SK-N-SH treated with all-trans-retinoic acid at 6 μM for 48 hours (cell line): ENCODE results near the gene BRI3BP.

Experiments
- ATAC-seq: fragments of 200-7000 bp; cut with Tn5 transposase; 3 replicates; pipeline ENCODE4 v1.9.1; 2020; ENCODE audit warnings: mild to moderate bottlenecking, moderate library complexity
- ARNTL ChIP-seq: fragments of 450-650 bp; formaldehyde crosslinking; IDR thresholded peaks from 2 replicates; pipeline ENCODE4 v1.5.0; 2020; ENCODE audit warnings: low read depth, mild to moderate bottlenecking, moderate library complexity, borderline replicate concordance
- BACH2 ChIP-seq: fragments of 250-450 bp; sonication (Bioruptor Pico); IDR thresholded peaks from 2 replicates; pipeline ENCODE4 v1.9.0; 2021; ENCODE audit warnings: mild to moderate bottlenecking, borderline replicate concordance
- CSDC2 ChIP-seq: fragments of 250-450 bp; sonication (Bioruptor Pico); IDR thresholded peaks from 2 replicates; pipeline ENCODE4 v1.5.0; 2020; ENCODE audit warnings: mild to moderate bottlenecking, moderate library complexity
- ESRRG ChIP-seq: fragments of 250-450 bp; sonication (Bioruptor Pico); IDR thresholded peaks from 2 replicates; pipeline ENCODE4 v1.6.1; 2021; ENCODE audit warnings: mild to moderate bottlenecking
- GLIS3 ChIP-seq: fragments of 250-450 bp; sonication (Bioruptor Pico); IDR thresholded peaks from 2 replicates; pipeline ENCODE4 v1.5.0; 2020; ENCODE audit warnings: mild to moderate bottlenecking, moderate library complexity
- PPARA ChIP-seq: fragments of 250-450 bp; sonication (Bioruptor Pico); IDR thresholded peaks from 2 replicates; pipeline ENCODE4 v1.5.0; 2020; ENCODE audit warnings: mild to moderate bottlenecking, borderline replicate concordance
- SNAI2 ChIP-seq: fragments of 250-450 bp; sonication (Bioruptor Pico); IDR thresholded peaks from 2 replicates; pipeline ENCODE4 v1.5.0; 2020; ENCODE audit warnings: mild to moderate bottlenecking, moderate library complexity
- TCF4 ChIP-seq: fragments of 250-450 bp; sonication (Bioruptor Pico); IDR thresholded peaks from 2 replicates; pipeline ENCODE4 v1.8.0; 2021; ENCODE audit warnings: mild to moderate bottlenecking, moderate library complexity, borderline replicate concordance
- TOX ChIP-seq: fragments of 250-450 bp; sonication (Bioruptor Pico); IDR thresholded peaks from 2 replicates; pipeline ENCODE4 v1.8.0; 2021; ENCODE audit warnings: mild to moderate bottlenecking, moderate library complexity, borderline replicate concordance
- ZC3H10 ChIP-seq: fragments of 250-450 bp; sonication (Bioruptor Pico); IDR thresholded peaks from 2 replicates; pipeline ENCODE4 v1.5.1; 2021; ENCODE audit warnings: mild to moderate bottlenecking, moderate library complexity
- ZFP30 ChIP-seq: fragments of 450-650 bp; formaldehyde crosslinking; IDR thresholded peaks from 2 replicates; pipeline ENCODE4 v1.5.0; 2022; ENCODE audit warnings: mild to moderate bottlenecking, moderate library complexity
- ZNF565 ChIP-seq: fragments of 450-650 bp; formaldehyde crosslinking; conservative IDR thresholded peaks from 2 replicates; pipeline ENCODE4 v1.5.0; 2020; ENCODE audit warnings: low read depth, mild to moderate bottlenecking, moderate library complexity
- ZNF70 ChIP-seq: fragments of 450-650 bp; formaldehyde crosslinking; IDR thresholded peaks from 2 replicates; pipeline ENCODE4 v1.5.0; 2020; ENCODE audit warnings: mild to moderate bottlenecking, moderate library complexity
- ZNF8 ChIP-seq: fragments of 450-650 bp; formaldehyde crosslinking; IDR thresholded peaks from 2 replicates; pipeline ENCODE4 v1.5.0; 2020; ENCODE audit warnings: mild to moderate bottlenecking, moderate library complexity
- TF ChIP-seq, protein P1 (sequence below): fragments of 250-450 bp; sonication (Bioruptor Pico); IDR thresholded peaks from 2 replicates; pipeline ENCODE4 v1.5.0; 2020; ENCODE audit warnings: mild to moderate bottlenecking, moderate library complexity
- TF ChIP-seq, protein P2 (sequence below): fragments of 250-450 bp; sonication (Bioruptor Pico); IDR thresholded peaks from 2 replicates; pipeline ENCODE4 v1.5.1; 2021; ENCODE audit warnings: mild to moderate bottlenecking, moderate library complexity
- TF ChIP-seq, protein P3 (sequence below): fragments of 250-450 bp; sonication (Bioruptor Pico); IDR thresholded peaks from 2 replicates; pipeline ENCODE4 v1.5.1; 2020; ENCODE audit warnings: low read depth, mild to moderate bottlenecking, moderate library complexity
- TF ChIP-seq, protein P4 (sequence below): fragments of 250-450 bp; sonication (Bioruptor Pico); IDR thresholded peaks from 2 replicates; pipeline ENCODE4 v1.8.0; 2020; ENCODE audit warnings: mild to moderate bottlenecking, moderate library complexity, borderline replicate concordance
- TF ChIP-seq, protein P5 (sequence below): fragments of 250-450 bp; sonication (Bioruptor Pico); IDR thresholded peaks from 2 replicates; pipeline ENCODE4 v1.8.0; 2021; ENCODE audit warnings: low read depth, mild to moderate bottlenecking, moderate library complexity, borderline replicate concordance

Gene BRI3BP

DNA sequence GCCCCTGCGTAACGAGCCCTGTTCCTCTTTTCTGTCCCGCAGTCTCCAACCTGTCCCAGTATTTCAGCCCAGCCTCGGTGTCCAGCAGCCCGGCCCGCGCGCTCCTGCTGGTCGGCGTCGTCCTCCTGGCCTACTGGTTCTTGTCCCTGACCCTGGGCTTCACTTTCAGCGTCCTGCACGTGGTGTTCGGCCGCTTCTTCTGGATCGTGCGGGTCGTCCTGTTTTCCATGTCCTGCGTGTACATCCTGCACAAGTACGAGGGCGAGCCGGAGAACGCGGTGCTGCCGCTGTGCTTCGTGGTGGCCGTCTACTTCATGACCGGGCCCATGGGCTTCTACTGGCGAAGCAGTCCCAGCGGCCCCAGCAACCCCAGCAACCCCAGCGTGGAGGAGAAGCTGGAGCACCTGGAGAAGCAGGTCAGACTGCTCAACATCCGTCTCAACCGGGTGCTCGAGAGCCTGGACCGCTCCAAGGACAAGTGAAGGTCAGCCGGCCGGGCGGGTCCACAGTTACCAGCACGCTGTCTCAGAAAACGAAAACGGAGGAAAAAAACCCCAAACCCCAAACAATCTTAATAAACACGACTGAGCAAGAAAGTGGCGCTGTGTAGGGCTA lies 31.6 kb downstream of the BRI3BP start (continued):
- TF ChIP-seq, protein P1, sequence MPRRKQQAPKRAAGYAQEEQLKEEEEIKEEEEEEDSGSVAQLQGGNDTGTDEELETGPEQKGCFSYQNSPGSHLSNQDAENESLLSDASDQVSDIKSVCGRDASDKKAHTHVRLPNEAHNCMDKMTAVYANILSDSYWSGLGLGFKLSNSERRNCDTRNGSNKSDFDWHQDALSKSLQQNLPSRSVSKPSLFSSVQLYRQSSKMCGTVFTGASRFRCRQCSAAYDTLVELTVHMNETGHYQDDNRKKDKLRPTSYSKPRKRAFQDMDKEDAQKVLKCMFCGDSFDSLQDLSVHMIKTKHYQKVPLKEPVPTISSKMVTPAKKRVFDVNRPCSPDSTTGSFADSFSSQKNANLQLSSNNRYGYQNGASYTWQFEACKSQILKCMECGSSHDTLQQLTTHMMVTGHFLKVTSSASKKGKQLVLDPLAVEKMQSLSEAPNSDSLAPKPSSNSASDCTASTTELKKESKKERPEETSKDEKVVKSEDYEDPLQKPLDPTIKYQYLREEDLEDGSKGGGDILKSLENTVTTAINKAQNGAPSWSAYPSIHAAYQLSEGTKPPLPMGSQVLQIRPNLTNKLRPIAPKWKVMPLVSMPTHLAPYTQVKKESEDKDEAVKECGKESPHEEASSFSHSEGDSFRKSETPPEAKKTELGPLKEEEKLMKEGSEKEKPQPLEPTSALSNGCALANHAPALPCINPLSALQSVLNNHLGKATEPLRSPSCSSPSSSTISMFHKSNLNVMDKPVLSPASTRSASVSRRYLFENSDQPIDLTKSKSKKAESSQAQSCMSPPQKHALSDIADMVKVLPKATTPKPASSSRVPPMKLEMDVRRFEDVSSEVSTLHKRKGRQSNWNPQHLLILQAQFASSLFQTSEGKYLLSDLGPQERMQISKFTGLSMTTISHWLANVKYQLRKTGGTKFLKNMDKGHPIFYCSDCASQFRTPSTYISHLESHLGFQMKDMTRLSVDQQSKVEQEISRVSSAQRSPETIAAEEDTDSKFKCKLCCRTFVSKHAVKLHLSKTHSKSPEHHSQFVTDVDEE (CRISPR knock-in tag): no peak
- TF ChIP-seq CSDC2 (CRISPR knock-in tag) (no peak), PPARA (no peak), TOX (no peak)

DNA sequence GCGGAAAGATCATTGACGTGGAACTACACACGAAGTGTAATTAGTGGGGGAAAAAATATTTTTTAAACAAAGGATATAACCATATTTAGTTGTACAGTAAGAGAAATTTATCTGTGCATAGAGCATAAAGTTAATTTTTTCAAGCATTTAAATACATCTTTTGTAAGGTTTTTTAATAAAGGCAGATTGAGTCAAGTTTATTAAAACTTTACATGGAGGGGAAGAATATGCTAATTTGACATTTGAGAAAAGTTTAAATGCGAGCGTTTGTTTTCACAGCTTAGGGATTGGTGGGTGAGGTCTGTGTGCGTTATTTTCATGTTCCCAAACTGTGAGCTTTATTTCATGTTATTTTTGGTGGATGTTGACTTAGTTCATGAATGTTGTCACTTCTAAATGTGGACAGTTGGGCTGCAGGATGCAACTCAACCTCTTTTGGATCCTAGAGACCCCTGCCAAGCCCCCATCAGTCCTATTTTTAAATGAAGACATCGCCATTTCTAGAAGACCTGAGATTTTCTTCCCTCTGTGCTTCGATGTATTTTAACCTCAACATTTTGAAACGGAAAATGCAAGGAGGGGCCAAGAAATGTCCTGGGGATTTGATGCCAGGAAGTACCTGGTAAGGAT lies 32.3 kb downstream of the BRI3BP start:
- TF ChIP-seq, protein P2, sequence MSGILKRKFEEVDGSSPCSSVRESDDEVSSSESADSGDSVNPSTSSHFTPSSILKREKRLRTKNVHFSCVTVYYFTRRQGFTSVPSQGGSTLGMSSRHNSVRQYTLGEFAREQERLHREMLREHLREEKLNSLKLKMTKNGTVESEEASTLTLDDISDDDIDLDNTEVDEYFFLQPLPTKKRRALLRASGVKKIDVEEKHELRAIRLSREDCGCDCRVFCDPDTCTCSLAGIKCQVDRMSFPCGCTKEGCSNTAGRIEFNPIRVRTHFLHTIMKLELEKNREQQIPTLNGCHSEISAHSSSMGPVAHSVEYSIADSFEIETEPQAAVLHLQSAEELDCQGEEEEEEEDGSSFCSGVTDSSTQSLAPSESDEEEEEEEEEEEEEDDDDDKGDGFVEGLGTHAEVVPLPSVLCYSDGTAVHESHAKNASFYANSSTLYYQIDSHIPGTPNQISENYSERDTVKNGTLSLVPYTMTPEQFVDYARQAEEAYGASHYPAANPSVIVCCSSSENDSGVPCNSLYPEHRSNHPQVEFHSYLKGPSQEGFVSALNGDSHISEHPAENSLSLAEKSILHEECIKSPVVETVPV (CRISPR knock-in tag): no peak
- TF ChIP-seq ZNF565 (CRISPR knock-in tag): no peak
- TF ChIP-seq TOX: no peak
- TF ChIP-seq ARNTL (CRISPR knock-in tag): no peak
- TF ChIP-seq ESRRG (CRISPR knock-in tag): no peak
- TF ChIP-seq GLIS3 (CRISPR knock-in tag): no peak
- TF ChIP-seq SNAI2 (CRISPR knock-in tag): no peak
- no peak for TF ChIP-seq TCF4
- TF ChIP-seq, protein P3, sequence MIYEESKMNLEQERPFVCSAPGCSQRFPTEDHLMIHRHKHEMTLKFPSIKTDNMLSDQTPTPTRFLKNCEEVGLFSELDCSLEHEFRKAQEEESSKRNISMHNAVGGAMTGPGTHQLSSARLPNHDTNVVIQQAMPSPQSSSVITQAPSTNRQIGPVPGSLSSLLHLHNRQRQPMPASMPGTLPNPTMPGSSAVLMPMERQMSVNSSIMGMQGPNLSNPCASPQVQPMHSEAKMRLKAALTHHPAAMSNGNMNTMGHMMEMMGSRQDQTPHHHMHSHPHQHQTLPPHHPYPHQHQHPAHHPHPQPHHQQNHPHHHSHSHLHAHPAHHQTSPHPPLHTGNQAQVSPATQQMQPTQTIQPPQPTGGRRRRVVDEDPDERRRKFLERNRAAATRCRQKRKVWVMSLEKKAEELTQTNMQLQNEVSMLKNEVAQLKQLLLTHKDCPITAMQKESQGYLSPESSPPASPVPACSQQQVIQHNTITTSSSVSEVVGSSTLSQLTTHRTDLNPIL: no peak
- TF ChIP-seq, protein P4, sequence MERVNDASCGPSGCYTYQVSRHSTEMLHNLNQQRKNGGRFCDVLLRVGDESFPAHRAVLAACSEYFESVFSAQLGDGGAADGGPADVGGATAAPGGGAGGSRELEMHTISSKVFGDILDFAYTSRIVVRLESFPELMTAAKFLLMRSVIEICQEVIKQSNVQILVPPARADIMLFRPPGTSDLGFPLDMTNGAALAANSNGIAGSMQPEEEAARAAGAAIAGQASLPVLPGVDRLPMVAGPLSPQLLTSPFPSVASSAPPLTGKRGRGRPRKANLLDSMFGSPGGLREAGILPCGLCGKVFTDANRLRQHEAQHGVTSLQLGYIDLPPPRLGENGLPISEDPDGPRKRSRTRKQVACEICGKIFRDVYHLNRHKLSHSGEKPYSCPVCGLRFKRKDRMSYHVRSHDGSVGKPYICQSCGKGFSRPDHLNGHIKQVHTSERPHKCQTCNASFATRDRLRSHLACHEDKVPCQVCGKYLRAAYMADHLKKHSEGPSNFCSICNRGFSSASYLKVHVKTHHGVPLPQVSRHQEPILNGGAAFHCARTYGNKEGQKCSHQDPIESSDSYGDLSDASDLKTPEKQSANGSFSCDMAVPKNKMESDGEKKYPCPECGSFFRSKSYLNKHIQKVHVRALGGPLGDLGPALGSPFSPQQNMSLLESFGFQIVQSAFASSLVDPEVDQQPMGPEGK (CRISPR knock-in tag): no peak
- TF ChIP-seq ZNF70: no peak
- TF ChIP-seq ZFP30: no peak
- TF ChIP-seq ZNF8: no peak
- TF ChIP-seq, protein P5, sequence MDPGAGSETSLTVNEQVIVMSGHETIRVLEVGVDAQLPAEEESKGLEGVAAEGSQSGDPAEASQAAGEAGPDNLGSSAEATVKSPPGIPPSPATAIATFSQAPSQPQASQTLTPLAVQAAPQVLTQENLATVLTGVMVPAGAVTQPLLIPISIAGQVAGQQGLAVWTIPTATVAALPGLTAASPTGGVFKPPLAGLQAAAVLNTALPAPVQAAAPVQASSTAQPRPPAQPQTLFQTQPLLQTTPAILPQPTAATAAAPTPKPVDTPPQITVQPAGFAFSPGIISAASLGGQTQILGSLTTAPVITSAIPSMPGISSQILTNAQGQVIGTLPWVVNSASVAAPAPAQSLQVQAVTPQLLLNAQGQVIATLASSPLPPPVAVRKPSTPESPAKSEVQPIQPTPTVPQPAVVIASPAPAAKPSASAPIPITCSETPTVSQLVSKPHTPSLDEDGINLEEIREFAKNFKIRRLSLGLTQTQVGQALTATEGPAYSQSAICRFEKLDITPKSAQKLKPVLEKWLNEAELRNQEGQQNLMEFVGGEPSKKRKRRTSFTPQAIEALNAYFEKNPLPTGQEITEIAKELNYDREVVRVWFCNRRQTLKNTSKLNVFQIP (CRISPR knock-in tag): no peak
- TF ChIP-seq BACH2: no peak
- TF ChIP-seq, protein P1 (CRISPR knock-in tag): no peak
- no peak for TF ChIP-seq ZC3H10
- no peak for ATAC-seq
